Tibial nerve (tissue), 4 donors: ENCODE measurements around the gene MTSS2. TPM values are rescaled to one million over a fixed set of nuclear protein-coding genes. Genes with fewer than 3 reads are reported as not detected.

Source experiments
- DNase-seq, 2 donors: peaks; one replicate each; pipeline ENCODE4 v3.0.0-alpha.2; 2019; ENCODE audit warnings: low spot score in 2 of 2
- H3K27ac ChIP-seq, 4 donors: fragments of 200-600 bp; sonication (generic) in 3 of 4; one replicate each; pipeline ENCODE4 v1.5.1; 2017 to 2019; ENCODE audit warnings: mild to moderate bottlenecking in 1 of 4
- H3K27me3 ChIP-seq, 2 donors: fragments of 200-600 bp; sonication (generic) in 1 of 2; one replicate each; pipeline versions ENCODE4 v1.5.1 to v1.6.0; 2017 to 2019
- H3K36me3 ChIP-seq, 3 donors: fragments of 200-600 bp; sonication (generic); one replicate each; pipeline ENCODE4 v1.5.1; 2018 to 2019
- H3K4me1 ChIP-seq, 4 donors: fragments of 200-600 bp; sonication (generic) in 3 of 4; one replicate each; pipeline ENCODE4 v1.5.1; 2017 to 2019
- H3K4me3 ChIP-seq, 4 donors: fragments of 200-600 bp; sonication (generic) in 3 of 4; one replicate each; pipeline ENCODE4 v1.5.1; 2017 to 2019; ENCODE audit warnings: mild to moderate bottlenecking in 1 of 4, moderate library complexity in 1 of 4
- H3K9me3 ChIP-seq, 4 donors: fragments of 200-600 bp; sonication (generic) in 3 of 4; one replicate each; pipeline ENCODE4 v1.5.1; 2017 to 2019
- EP300 ChIP-seq, 2 donors: sonication (generic); formaldehyde crosslinking; IDR thresholded peaks; one replicate each; pipeline ENCODE4 v1.6.1; 2017; ENCODE audit warnings: antibody characterized with exemption in 2 of 2, mild to moderate bottlenecking in 1 of 2
- POLR2A ChIP-seq, 2 donors: fragments of 450-650 bp; IDR thresholded peaks; one replicate each; pipeline ENCODE4 v1.6.1; 2017; ENCODE audit warnings: antibody characterized with exemption in 2 of 2, mild to moderate bottlenecking in 2 of 2, moderate library complexity in 2 of 2
- WGBS, 2 donors: methylation state at CpG; one replicate each; pipeline ENCODE4 v1.1.5; 2018; 5-methylcytosine and 5-hydroxymethylcytosine counted together
- total RNA-seq, 4 donors: library from RNA; depleted of rRNA; stranded (reverse); fragments of >200 nt; gene quantifications; one replicate each; pipeline ENCODE4 v1.1.0, GENCODE V29; 2016
- TF ChIP-seq, protein P1 (sequence below), 5 experiments: fragments of 200-600 bp in 3 of 5; fragments of 450-650 bp in 2 of 5; sonication (generic) in 3 of 5; IDR thresholded peaks; one replicate each; pipeline ENCODE4 v1.5.1; 2016 to 2019; ENCODE audit warnings: antibody characterized with exemption in 5 of 5, mild to moderate bottlenecking in 3 of 5, moderate library complexity in 2 of 5

MTSS2 gene
- total RNA-seq, 4 donors from 2014 or later, result 24.1 to 40.6 (median 35.4) TPM

DNA sequence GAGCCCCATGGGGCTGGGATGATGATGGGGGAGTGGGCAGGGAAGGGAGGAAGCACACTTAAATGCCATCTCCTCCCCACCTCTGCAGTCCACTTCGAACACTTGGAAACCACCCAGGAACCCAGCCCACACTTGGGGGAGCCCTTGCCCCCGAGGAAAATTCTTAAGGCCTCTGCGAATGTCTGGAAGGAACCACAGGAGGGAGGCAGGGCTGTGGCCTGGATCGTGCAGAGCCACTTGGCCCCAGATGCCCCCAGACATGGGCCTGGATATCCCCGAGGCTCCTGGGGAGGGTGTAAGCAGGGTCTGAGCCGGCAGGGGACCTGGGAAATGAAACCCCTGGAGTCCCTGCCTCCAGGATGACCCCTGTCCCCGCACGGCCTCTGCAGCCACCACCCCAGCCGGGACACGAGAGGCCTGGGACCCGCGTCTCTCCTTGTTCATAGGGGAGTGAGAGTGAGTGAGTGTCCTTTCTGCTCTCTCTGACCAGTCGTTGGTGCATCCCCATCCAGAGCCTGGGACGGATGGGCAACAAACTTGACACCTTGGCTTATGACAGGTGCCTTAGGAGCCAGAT is 11.8 kb upstream of the MTSS2 start:
- peak in 1 of 2 donors; percentile 18 for TF ChIP-seq EP300 (IDR thresholded peaks at IDR 0.05)
- TF ChIP-seq, protein P1, sequence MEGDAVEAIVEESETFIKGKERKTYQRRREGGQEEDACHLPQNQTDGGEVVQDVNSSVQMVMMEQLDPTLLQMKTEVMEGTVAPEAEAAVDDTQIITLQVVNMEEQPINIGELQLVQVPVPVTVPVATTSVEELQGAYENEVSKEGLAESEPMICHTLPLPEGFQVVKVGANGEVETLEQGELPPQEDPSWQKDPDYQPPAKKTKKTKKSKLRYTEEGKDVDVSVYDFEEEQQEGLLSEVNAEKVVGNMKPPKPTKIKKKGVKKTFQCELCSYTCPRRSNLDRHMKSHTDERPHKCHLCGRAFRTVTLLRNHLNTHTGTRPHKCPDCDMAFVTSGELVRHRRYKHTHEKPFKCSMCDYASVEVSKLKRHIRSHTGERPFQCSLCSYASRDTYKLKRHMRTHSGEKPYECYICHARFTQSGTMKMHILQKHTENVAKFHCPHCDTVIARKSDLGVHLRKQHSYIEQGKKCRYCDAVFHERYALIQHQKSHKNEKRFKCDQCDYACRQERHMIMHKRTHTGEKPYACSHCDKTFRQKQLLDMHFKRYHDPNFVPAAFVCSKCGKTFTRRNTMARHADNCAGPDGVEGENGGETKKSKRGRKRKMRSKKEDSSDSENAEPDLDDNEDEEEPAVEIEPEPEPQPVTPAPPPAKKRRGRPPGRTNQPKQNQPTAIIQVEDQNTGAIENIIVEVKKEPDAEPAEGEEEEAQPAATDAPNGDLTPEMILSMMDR (IDR thresholded peaks at IDR 0.05), result peak in 1 of 5 experiments; percentile 21
- no peak for TF ChIP-seq POLR2A (IDR thresholded peaks at IDR 0.05)
- peaks cover 0 to 3% (median 0%) of the 10 kb centered on the region in 3 donors for H3K36me3 ChIP-seq
- no peak overlapping the region for H3K4me3 ChIP-seq
- H3K27me3 ChIP-seq, result no peaks in the 10 kb centered on the region
- 46 to 53% methylated on average over 12 to 14 of the region's 14 CpGs for WGBS, 2 donors
- no peak for DNase-seq
- peak overlapping the region; percentile 31 to 92 (median 66) for H3K27ac ChIP-seq
- no peaks in the 10 kb centered on the region for H3K9me3 ChIP-seq
- H3K4me1 ChIP-seq, result peaks cover 8 to 97% (median 64%) of the 10 kb centered on the region in 4 donors

DNA sequence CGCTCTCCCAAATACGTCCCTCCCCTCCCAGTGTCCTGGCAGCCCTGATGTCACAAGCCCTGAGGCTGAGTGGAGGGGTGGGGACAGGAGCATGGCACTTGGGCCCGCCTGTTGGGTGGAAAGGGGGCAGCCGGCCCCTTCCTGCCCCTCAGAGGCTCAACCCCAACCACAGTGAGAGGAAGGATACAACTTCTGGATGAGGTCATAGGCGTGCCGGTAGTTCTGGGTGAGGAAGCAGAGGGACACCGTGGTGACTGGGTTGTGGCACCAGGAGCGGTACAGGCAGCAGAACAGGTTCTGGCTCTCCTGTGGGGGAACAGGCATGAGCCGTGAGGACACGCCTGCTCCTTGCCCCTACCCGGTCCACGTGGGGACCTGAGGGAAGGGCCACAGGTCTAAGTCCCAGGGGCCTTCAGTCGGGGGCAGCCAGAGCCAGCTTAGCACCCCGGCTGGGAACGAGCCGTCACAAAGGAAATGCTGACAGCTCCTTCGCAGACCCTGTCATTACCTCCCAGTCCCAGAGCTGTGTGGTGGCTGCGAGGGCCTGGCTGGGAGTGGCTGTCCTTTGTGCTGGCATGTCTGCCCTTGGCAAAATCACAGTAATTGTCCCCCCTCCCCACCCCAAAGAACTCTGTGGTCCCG is 11.2 kb upstream of the MTSS2 start:
- Histone ChIP-seq H3K9me3 (no peaks in the 10 kb centered on the region), H3K4me3 (no peak overlapping the region), H3K27ac (peak overlapping the region; percentile 31 to 92 (median 66)), H3K27me3 (no peaks in the 10 kb centered on the region), H3K36me3 (peaks cover 0 to 3% (median 0%) of the 10 kb centered on the region in 3 donors), H3K4me1 (peaks cover 8 to 97% (median 64%) of the 10 kb centered on the region in 4 donors)
- 61% methylated on average over 19 of the region's 19 CpGs for WGBS, 2 donors
- DNase-seq, result no peak
- TF ChIP-seq, protein P1 (IDR thresholded peaks at IDR 0.05), result no peak
- TF ChIP-seq POLR2A (IDR thresholded peaks at IDR 0.05) (no peak), EP300 (IDR thresholded peaks at IDR 0.05) (no peak)

DNA sequence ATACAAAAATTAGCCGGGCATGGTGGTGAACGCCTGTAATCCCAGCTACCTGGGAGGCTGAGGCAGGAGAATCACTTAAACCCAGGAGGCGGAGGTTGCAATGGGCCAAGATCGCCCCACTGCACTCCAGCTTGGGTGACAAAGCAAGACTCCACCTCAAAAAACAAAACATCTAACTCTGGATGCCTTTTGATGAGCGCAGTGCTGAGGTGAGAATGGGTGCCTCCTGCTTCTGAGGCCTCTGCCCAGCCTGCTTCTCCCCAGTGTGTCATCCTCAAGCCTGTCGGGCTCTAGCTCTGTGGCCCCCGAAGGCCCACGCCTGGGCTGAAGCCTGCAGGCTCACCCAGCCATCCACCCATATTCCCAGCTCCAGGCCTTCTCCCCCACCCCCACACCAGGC is 10.5 kb upstream of the MTSS2 start:
- H3K27ac ChIP-seq, result peak overlapping the region; percentile 31 to 92 (median 66)
- WGBS, 2 donors, result 94 to 97% methylated on average over 8 of the region's 8 CpGs
- H3K4me1 ChIP-seq, result peaks cover 8 to 97% (median 62%) of the 10 kb centered on the region in 4 donors
- no peaks in the 10 kb centered on the region for H3K27me3 ChIP-seq
- no peak for TF ChIP-seq POLR2A (IDR thresholded peaks at IDR 0.05)
- TF ChIP-seq, protein P1 (IDR thresholded peaks at IDR 0.05), result no peak
- no peak for TF ChIP-seq EP300 (IDR thresholded peaks at IDR 0.05)
- DNase-seq, result no peak
- H3K9me3 ChIP-seq, result no peaks in the 10 kb centered on the region
- H3K36me3 ChIP-seq, result peaks cover 0 to 3% (median 0%) of the 10 kb centered on the region in 3 donors
- no peak overlapping the region for H3K4me3 ChIP-seq

DNA sequence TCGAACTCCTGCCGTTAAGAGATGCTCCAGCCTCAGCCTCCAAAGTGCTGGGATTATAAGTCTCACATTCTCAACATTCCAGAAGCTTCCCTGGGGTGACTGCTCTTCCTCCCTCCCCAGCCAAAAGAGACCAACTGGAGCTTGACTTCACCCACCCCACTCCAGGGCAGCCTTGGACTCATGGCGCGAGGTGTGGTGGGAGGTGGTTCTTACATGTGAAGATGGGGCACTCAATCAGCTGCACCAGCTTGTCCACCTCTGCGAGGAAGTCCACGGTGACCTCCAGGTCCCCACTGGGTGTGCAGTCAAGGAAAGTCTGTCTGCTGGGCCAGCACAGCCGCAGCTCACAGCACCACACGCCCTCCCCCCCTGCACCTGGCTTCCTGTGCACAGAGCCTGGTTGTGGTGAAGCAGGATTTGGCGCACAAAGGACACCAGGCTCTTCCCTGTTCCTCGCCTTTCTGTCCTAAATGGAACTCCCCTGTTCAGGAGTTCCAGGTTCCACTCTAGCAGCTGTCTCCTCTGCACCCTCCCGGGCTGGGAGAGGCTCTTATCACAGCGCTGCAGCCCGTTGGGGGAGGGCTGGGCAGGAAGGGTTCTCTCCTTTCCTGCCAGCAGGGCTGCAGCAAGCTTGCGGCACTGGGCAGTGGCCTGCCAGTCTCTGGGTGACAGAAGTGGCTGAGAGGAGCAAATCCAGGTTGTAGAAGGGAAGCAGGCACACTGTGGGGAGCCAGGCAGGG is 9.6 kb upstream of the MTSS2 start:
- Histone ChIP-seq H3K36me3 (peaks cover 0 to 3% (median 0%) of the 10 kb centered on the region in 3 donors), H3K27ac (peak overlapping the region in 3 of 4 donors; percentile 5 to 92 (median 80)), H3K4me3 (no peak overlapping the region), H3K27me3 (no peaks in the 10 kb centered on the region), H3K9me3 (no peaks in the 10 kb centered on the region), H3K4me1 (peaks cover 12 to 97% (median 63%) of the 10 kb centered on the region in 4 donors)
- 64 to 67% methylated on average over 12 to 14 of the region's 14 CpGs for WGBS, 2 donors
- no peak for TF ChIP-seq POLR2A (IDR thresholded peaks at IDR 0.05)
- peak in 1 of 2 donors; percentile 5 for TF ChIP-seq EP300 (IDR thresholded peaks at IDR 0.05)
- DNase-seq, result no peak

DNA sequence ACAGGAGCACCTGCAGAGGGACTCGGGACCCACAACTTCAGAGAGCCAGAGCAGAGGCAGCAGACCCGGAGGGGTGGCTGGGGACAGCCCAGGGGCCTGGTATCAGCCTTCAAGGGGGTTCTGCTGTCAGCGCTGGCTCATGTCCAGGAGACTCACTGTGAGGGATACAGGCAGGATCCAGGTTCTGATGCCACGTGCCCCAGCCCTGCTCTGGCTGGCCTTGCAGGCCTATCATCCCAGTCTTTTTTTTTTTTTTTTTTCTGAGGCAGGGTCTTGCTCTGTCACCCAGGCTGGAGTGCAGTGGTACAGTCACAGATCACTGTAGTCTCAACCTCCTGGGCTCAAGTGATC is 9.0 kb upstream of the MTSS2 start:
- Histone ChIP-seq H3K36me3 (peaks cover 0 to 3% (median 0%) of the 10 kb centered on the region in 3 donors), H3K9me3 (no peaks in the 10 kb centered on the region), H3K27me3 (no peaks in the 10 kb centered on the region), H3K4me1 (peaks cover 13 to 97% (median 66%) of the 10 kb centered on the region in 4 donors), H3K4me3 (no peak overlapping the region), H3K27ac (peak overlapping the region; percentile 5 to 97 (median 86))
- TF ChIP-seq EP300 (IDR thresholded peaks at IDR 0.05) (no peak), POLR2A (IDR thresholded peaks at IDR 0.05) (no peak)
- 84 to 86% methylated on average over 4 of the region's 4 CpGs for WGBS, 2 donors
- DNase-seq, result no peak
